HG03108 (cell line): ENCODE data around the gene KLHL40.

Experiments used
- ATAC-seq: cut with Tn5 transposase; IDR thresholded peaks from one replicate; pipeline ENCODE4 v1.9.1; 2021; ENCODE audit warnings: moderate library complexity; ENCODE audit not compliant: unreplicated experiment

KLHL40 gene

GRCh38 chr3:42688016-42688415 is 2.7 kb downstream of the KLHL40 start:
- ATAC-seq, result no peak

GRCh38 chr3:42688487-42689420 is 3.4 kb downstream of the KLHL40 start:
- no peak for ATAC-seq

GRCh38 chr3:42689421-42690014 is 4.2 kb downstream of the KLHL40 start:
- ATAC-seq, result no peak

GRCh38 chr3:42690191-42690590 is 4.9 kb downstream of the KLHL40 start:
- no peak for ATAC-seq

DNA sequence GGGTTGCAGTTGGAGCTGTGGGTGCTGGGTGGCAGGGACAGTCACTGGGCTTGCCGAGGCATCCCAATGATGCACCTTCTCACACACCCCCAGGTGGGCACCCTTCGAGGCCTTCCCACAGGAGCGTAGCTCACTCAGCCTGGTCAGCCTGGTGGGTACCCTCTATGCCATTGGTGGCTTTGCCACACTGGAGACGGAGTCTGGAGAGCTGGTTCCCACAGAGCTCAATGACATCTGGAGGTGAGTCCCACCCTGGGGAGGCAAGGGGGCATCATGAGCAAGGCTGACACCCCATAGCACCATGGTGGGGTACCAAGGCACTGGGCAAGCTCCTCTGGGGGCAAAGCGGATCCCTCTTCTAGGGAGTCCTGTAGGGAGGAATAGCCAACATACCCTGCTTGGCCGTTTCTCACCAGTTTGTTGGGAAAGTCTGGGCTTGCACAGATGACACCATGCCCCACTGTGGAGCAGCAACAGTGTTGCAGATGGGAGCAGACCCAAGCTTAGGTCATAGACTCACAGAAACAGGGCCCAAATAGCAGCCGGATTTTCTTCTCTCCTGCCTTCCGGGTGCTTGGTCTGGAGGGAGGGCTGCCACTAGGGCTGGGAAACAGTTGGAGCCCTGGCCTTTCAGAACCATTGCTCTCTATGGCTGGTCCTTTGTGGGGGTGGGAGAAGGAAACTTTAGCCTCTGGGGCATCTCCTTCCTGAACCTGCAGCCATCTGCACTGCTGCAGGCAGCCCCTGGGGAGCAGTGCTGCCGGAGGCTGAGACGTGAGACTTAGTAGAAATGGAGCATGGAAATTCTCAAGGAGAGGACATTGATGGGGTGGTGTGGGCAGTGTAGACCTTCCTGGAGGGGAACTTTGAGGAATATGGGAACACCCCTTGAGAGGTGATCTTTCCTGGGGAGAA is 5.7 kb downstream of the KLHL40 start:
- no peak for ATAC-seq

GRCh38 chr3:42691816-42692666 is 6.7 kb downstream of the KLHL40 start:
- ATAC-seq, result no peak

DNA sequence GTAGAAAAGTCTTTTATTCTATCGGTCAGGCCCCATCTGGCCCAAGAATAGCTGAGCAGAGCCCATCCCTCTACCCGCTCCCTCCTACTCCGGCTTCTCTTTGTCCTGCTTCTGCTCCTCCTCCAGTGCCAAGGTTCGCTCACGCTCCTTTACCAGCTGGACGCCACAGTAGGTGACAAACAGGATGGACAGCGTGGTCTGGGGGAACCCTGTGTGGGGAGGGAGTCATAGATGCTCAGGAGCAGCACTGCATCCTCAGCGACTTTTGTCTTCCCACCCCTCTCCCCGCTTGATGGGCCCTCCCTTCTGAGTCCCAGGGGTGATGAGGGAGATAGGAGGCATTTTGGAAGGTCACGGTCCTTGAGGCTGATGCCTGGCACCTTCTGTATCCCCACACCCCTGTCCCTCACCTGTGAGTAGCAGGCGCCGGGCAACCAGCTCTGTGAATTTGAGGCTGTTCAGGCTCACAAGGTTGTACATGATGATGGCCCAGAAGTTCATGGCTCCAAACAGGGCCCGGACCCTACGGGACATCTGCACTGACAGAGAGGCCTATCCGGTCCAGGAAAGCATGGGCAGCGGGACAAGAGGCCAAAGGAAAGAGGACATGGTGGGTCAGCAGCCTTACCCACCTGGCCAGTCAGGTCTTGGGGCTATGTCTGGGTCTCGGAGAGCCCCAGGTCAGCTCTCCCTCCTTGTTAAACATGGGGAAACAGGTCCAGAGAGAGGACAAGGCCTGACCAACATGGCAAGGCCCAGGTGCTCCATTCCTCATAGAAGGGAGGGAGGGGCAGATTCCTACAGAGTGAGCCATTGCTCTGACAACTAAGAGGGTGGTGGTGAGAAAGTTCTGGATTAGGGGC is 7.6 kb downstream of the KLHL40 start:
- no peak for ATAC-seq

DNA sequence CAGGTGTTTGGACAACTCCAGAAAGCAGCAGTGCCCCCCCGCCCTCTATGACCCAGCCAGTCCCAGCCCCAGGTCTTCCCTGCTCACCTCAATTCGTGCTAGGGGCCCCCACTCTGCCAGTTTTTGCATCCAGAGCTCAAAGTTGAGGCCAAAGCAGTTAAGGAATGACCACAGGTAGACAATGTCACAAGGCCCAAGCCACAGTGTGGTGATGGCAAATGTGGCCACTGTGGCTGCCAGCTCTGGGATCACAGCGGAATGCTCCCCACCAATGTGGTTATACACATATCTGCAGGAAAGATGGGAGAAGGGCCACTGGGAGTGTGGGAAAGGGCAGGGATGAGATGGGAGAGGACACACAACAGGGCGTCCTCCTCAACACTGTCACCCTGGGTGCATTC is 8.2 kb downstream of the KLHL40 start:
- ATAC-seq, result no peak

DNA sequence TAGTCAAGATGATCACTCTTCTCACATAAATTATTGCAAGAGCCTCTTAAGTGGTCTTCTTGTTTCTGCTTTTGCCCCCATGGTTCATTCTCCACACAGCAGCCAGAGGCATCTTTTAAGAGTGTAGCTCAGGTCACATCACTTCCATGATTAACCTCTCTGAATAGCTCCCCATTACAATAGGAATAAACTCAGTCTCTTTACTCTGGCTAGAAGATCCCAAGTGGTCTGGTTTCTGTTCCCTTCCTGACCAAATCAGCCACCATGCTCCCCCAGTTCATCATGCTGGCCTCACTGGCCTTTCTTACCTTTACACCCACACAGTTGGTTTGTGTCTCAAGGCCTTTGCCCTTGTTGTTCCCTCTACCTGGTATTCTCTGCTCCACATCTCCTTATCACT is 9.0 kb downstream of the KLHL40 start:
- no peak for ATAC-seq

DNA sequence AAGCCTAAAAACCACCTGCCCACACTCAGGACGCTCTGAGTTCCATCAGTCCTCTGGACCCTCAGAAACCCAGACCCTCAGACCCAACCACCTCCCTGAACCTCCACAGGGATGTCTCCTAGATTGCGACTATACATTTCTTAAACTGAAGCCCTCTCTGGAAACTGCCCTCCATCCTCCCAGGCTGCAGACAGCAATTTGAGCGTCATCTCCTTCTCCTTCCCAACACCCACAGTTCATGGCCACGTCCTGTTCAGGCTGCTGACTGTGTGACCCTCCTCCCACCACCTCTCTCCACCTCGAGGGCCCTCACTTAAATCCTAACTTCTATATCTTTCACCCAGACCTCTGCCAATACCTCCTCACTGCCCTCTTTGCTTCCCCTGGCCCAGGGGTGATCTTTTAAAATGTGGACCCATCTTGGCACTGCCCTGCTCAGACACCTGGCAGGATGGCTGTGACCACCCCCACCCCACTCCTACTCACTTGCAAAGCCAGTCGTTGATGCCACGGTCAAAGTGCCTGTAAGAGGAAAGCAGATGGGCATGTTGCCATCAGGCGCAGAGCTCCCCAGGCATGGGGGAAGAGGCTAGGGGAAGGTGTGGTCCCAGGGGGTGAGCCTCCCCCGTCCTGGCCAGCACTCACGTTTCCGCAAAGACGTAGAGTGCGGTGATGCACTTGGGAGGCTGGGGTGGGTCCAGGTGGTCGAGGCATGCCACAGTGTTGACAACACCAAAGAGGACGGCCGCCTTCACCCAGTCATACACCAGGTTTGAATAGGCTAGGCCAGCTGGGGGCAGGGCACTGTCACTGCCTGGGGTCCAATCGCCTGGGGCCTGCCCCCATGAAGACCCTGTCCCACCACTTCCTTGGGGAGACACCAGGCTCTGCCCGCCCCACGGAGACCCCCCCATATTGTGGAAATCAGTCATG is 11.3 kb downstream of the KLHL40 start:
- no peak for ATAC-seq

DNA sequence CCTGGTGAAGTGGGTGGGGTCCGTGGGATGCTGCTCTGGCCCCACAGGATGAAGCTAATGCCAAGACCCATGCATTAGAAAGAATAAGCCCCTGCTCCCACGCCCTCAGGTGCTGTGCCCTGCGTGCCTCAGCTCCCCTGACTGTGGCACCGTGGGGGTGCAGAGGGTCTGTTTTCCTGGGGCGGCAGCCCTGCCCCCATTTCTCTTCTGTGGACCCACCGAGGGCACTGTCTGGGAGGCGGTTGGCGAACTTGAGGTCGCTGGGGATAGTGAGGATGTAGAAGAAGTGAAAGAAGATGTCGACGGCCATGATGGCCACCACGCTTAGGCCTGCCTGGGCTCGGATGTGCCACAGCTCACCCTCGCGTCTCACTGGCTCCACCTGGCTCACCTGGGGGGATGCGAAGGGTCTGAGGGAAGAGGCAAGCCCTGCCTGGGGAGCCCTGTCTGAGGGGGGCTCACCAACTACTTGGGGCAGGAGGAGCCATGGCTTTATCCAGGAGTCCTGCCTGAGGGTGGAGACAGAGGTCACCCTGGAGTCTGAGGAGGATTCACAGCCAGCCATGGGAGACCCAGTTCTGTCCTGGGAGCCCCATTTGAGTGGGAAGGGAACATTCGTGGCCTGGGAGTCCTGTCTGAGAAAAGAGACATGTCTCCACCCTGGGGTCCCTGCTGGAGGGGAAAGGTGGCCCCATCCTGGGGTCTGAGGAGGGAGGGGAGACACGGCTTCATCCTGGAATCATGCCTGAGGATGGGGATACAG is 12.1 kb downstream of the KLHL40 start:
- no peak for ATAC-seq

- ATAC-seq, result no peak
Observed at GRCh38 chr3:42698216-42698910, 13.0 kb downstream of the KLHL40 start.

DNA sequence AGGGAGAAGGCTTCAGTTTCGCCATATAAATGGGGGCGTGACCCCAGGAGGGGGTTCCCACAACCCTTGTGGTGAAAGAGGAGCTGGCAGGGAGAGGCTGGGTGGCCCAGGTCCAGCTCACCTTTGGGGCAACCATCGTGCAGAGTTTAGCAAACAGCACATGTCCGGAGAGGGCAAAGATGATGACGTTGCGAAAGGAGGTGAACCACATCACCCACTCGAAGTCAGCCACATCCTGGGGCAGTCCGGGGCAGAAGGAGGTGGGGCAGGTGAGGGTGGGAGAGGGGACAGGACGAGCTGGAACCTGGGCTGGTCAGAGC is 13.5 kb downstream of the KLHL40 start:
- no peak for ATAC-seq

DNA sequence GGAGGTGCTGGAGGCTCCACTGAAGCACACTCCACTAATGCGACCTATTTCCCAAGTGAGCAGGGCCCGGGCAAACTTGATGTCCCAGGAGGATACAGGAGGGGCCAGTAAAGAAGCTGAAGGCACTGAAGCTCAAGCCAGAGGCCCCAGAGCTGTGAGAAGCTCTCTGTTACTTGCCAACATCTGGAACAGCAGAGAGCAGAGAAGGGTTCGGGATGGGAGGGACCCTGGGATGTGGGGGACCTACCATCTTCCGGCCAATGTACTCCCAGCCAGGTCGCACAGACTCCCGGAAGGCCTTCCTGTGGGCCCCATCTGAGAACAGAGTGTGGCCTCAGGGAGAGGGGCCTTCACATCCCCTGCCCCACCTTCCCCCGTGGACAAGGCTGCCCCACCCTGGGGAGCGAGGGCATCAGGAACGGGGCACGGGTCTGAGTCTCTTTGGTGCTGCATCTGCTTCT is 14.2 kb downstream of the KLHL40 start:
- no peak for ATAC-seq

- no peak for ATAC-seq
Observed at GRCh38 chr3:42700366-42701288, 15.3 kb downstream of the KLHL40 start.
